NCI-H82 treated with DMSO at 0.1 percent for 48 hours (cell line): ENCODE results near the gene UST.
"Not testable (repeated sequence)": the region's sequence is repeated elsewhere in the genome, so short reads cannot be mapped to it uniquely, and the experiment has no call there.

ENCODE experiments used
- DNase-seq: peaks from one replicate; lab custom pipeline; 2025; ENCODE audit not compliant: unreplicated experiment; lab: John Stamatoyannopoulos, UW

The UST gene

GRCh38 chr6:148935705-148936435, 189.0 kb downstream of the UST start:
- DNase-seq = no peak

- no peak for DNase-seq
Measured at GRCh38 chr6:148943451-148943850, 196.6 kb downstream of the UST start.

DNA sequence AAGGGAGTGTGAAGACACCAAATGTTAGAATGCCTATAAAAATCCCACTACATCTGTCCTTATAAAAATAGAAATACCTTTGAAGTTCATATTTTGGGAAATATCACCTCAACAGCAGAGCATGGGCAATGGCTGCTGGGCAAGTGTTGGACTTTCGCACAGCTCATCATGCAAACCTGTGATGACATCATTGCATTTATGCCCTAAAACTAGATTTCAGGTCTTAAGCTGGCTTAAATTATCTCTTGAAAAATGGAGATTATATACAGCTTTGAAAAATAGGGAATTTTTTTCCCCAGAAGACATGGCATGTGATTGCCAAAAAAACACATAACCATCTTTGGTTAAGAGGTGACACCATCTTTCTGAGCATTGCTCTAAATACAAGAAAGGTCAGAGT, 197.8 kb downstream of the UST start:
- DNase-seq = no peak

DNA sequence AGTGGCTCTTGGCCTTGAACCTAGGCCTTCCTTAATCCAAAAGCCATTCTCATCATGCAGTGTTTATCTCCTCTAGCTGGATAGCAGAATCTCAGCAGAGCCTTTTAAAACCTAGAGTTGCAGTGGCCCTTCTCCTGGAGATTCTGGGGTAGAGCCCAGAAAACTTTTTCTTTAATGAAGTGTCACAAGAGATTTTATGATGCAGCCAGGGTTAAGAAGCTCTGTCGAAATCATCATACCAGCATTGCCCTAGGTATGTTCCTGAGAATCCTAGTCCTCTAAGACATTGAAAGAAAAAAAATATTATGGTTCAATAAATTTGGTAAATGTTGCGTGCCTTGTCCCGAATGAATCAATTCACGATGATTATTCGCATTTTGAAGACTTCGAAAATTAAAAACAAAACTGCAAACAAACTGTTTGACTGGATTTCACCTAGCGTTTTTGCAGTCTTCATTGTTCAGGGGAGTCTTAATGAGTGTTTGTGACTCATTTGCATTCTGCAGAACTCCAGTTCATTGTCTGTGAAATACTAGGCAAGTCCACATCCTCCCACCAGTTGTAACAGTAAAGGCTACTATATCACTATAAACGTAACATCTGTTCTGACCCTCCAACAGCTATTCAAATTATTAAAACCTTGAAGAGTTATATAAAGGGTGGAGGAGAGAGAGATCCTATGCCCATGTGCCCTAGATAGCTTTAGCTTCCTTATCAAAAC, 198.6 kb downstream of the UST start:
- DNase-seq = no peak

- DNase-seq = peak; percentile 51
Measured at GRCh38 chr6:148947621-148948444, 201.0 kb downstream of the UST start.

DNA sequence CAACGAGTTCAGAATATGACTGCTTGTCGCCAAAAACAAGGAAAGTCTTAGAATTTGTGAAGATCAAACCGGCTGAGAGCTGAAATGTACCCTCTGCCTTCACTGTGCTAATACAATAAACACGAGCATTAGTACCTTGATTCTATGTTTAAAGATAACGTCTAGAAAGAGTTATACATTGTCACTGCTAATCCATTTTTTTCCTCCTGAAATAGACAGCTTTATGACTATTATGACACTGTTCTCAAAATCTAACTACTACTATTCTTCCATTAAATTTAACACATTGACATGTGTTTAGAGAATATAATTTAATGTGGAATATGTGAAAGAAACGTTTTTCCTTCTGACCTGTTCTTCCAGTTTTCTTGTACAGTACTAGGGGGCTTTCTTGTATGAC, 204.8 kb downstream of the UST start:
- DNase-seq = no peak

GRCh38 chr6:148952147-148953035, 205.6 kb downstream of the UST start:
- DNase-seq = no peak

GRCh38 chr6:148954461-148954860, 207.6 kb downstream of the UST start:
- no peak for DNase-seq

DNA sequence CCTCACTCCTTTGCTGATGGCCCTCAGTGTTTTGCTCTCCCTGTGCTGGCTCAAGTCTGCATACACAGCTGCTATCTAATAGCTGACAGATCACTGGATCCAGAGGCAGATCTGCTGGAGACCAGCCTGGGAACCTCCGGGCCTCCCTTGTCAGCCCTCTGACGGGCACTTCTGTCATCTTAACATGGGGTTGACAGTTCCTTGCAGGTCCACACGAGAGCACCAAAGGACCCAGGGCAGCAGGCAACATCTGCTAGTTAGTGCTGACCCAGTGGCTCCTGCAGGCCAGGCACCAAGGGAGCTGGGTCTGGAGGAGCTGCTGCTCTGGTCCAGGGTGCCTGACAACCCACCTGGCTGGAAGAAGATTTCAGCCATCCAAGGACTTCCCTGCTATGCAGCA, 208.1 kb downstream of the UST start:
- no peak for DNase-seq

DNA sequence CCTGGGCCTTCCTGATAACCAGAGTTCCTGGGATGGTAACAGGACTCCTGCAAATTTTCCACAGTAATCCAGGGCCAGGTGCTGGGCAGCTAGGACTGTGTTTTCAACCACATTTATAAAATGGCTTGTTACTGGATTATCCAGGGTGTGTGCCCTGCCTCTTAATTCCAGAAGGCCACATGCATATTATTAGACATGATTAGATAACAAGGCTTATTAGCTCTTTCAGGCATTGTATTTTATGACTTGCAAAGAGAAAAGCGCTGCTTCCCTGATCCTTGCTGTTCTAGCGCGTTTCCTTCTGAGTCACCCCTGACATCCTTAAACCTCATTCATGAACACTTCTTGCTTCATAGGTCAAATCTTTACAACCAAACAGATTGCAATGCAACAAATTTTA, 208.6 kb downstream of the UST start:
- DNase-seq = no peak

DNA sequence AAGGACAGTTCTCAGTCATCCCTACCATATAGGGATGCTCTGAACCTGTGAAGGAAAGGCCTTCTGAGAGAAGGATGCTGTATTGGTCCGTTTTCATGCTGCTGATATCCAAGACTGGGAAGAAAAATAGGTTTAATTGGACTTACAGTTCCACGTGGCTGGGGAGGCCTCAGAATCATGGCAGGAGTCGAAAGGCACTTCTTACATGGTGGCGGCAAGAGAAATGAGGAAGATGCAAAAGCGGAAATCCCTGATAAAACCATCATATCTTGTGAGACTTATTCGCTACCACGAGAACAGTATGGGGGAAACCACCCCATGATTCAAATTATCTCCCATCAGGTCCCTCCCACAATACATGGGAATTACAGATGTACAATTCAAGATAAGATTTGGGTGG, 209.3 kb downstream of the UST start:
- DNase-seq = not testable (repeated sequence)

- no peak for DNase-seq
Measured at GRCh38 chr6:148957752-148958151, 210.9 kb downstream of the UST start.

DNA sequence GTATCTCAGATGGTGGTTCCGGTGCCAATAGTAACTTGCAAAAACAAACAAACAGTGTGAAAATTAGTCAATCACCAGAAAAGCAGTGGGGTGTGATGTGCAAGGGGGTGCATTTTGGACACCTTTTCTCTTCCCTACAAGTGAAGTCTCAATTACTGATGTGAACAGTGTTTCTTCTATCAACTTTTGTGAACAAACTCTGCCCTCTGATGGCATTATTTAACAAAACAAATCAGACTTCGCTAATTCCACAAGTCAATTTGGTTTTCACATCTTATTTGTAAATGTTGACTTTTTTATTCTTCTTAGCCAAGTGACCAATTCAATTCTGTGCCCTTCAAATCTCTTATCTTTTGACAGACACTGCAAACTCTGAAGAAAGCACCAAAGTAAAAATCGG, 212.2 kb downstream of the UST start:
- no peak for DNase-seq

DNA sequence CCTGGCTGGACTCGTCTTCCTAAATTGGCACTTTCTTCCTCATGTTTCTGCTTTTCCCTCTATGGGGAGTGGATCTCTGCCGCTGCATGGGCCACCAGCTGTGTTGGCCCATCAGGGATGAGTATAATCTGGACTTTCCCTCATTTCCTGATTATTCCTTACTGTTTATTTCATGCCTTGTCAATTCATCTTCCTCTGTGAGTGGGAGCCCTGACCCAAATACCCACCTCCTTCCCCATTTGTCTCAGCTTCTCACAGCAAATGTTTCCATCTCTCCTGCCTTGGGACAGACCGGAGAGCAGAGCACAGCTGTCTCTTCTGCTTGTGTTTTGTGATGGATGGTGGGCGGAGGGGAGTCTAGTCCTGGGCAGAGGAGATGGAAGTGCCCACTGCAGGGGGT, 212.7 kb downstream of the UST start:
- DNase-seq = no peak

DNA sequence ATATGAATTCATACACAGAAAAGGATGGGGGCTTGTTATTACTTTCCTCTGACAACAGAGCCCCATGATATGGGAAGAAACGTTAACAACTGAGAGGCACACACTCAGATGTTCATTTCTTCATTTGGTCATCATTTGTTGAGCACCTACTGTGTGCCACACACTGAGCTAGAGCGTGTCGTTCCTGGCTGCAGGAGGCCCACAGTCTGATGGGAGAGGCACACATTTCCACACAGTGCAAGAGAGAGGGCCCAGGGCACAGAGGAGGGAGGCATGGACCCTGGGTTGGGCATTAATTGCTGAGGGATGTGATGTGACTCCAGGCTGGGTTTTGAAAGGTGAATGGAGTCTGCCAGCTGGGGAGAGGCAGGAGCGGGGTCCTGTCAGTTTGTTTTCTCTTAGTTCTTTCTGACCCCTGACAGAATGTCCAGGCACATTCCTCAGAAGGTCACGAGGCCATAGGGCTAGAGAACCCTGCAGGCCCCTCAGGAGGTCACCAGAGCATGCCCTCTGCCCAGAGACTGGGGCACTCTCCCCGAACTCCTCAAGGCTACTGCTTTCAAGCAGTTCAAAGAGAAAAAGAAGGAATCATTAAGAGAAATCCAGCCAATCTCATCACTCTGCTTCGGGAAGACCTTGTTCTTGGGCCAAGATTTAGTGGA, 216.2 kb downstream of the UST start:
- DNase-seq = no peak

DNA sequence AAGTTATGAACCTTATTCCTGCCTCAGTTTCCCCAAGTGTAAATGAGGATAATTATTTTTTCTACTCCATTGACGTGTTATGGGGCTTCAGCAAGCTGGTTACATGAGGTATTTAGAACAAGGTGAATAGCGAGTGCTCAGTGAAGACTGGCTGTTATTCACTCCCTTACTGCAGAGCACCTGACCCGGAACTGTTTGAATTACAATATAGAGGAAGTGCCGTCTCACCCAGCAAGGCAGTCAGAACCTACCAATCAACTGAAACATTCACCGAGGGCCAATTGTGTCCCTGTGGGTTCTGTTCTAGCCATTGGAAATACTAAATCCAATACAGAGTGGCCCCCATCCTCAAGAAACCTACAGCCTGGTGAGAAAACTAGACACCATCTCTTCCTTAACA, 216.9 kb downstream of the UST start:
- no peak for DNase-seq

DNA sequence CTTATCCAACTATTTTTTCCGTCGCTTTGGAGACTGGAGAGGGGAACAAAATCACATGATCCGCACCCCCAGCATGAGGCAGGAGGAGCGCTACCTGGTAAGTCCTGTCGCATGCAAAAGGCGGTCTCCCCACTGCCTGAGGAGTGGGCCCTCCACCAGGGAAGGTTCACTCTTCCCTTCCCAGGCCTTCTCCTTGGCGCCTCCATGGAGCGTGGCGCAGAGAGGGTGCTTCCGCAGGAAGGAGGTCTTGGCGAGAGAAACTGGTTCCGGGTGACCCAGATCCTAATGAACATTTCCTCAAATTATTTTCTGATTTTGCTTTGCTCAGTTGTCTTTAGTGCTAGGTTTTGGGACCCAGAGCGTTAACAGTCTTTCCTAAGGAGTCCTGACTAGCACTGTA, 217.6 kb downstream of the UST start:
- DNase-seq = no peak

GRCh38 chr6:148965287-148965686, 218.5 kb downstream of the UST start:
- no peak for DNase-seq

- no peak for DNase-seq
Measured at GRCh38 chr6:148967011-148967520, 220.2 kb downstream of the UST start.

DNA sequence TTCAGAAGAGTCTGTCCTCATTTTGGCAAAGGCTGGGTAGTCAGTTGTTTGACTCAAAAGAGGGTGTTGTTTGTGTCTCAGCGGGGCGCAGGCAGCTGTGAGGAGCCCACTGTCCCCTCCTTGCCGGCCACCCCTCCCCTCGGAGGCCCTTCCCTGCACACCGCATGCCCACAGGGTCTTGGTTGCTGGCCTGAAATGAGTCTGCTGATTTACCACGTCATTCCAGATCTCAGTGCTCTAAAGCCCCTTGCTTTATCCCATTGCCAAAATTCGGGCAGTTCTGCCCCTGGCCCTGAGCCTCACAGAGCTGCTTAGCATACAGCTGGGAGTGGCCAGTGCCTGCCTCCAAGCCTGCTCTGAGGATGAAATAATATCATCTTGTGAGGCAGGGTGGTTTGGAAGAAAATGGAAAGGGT, 220.7 kb downstream of the UST start:
- no peak for DNase-seq
